Choroid plexus epithelial cell (primary cell): ENCODE measurements around the gene PPFIBP2.

ENCODE experiments used
- DNase-seq: peaks from one replicate; pipeline ENCODE4 v3.0.0-alpha.2; 2010; ENCODE audit warnings: low read depth
- H3K4me3 ChIP-seq: 2 replicates; pipeline ENCODE4 v1.5.1; 2011; ENCODE audit warnings: low read depth, mild to moderate bottlenecking, control low read depth, low read length, moderate library complexity
- CTCF ChIP-seq: conservative IDR thresholded peaks from 2 replicates; pipeline ENCODE4 v1.5.1; 2011; ENCODE audit warnings: low read depth, mild to moderate bottlenecking, control low read depth, inconsistent platforms, low read length, moderate library complexity

PPFIBP2 gene

GRCh38 chr11:7488681-7489080 is 25.1 kb upstream of the PPFIBP2 start:
- TF ChIP-seq CTCF = no peak
- no peak overlapping the region for H3K4me3 ChIP-seq
- no peak for DNase-seq

- H3K4me3 ChIP-seq = no peak overlapping the region
- TF ChIP-seq CTCF = no peak
- DNase-seq = no peak
These were observed 24.4 kb upstream of the PPFIBP2 start for GRCh38 chr11:7489376-7489775.

GRCh38 chr11:7490054-7490453 is 23.7 kb upstream of the PPFIBP2 start:
- H3K4me3 ChIP-seq = no peak overlapping the region

GRCh38 chr11:7490535-7490934 is 23.3 kb upstream of the PPFIBP2 start:
- peak; percentile 33 for DNase-seq
- no peak for TF ChIP-seq CTCF

More at GRCh38 chr11:7490054-7490453, 23.7 kb upstream of the PPFIBP2 start:
- no peak for TF ChIP-seq CTCF
- DNase-seq = peak; percentile 62

GRCh38 chr11:7492253-7492652 is 21.5 kb upstream of the PPFIBP2 start:
- TF ChIP-seq CTCF = no peak
- DNase-seq = no peak
- no peak overlapping the region for H3K4me3 ChIP-seq

More at GRCh38 chr11:7490535-7490934, 23.3 kb upstream of the PPFIBP2 start:
- H3K4me3 ChIP-seq = no peak overlapping the region

GRCh38 chr11:7493670-7494069 is 20.1 kb upstream of the PPFIBP2 start:
- no peak for TF ChIP-seq CTCF

GRCh38 chr11:7494086-7494745 is 19.6 kb upstream of the PPFIBP2 start:
- no peak for DNase-seq
- TF ChIP-seq CTCF = no peak
- no peak overlapping the region for H3K4me3 ChIP-seq

More at GRCh38 chr11:7493670-7494069, 20.1 kb upstream of the PPFIBP2 start:
- no peak for DNase-seq
- no peak overlapping the region for H3K4me3 ChIP-seq
